GDM1 (cell line): ENCODE measurements around the gene KCNH3.
"Not testable (repeated sequence)": the region's sequence is repeated elsewhere in the genome, so short reads cannot be mapped to it uniquely, and the experiment has no call there.

Source experiments
- DNase-seq: peaks from one replicate; lab custom pipeline; 2025; lab: John Stamatoyannopoulos, UW

KCNH3 gene

GRCh38 chr12:49585477-49586459 lies 46.9 kb downstream of the KCNH3 start:
- no peak for DNase-seq

GRCh38 chr12:49587174-49587908 lies 48.5 kb downstream of the KCNH3 start:
- no peak for DNase-seq

DNA sequence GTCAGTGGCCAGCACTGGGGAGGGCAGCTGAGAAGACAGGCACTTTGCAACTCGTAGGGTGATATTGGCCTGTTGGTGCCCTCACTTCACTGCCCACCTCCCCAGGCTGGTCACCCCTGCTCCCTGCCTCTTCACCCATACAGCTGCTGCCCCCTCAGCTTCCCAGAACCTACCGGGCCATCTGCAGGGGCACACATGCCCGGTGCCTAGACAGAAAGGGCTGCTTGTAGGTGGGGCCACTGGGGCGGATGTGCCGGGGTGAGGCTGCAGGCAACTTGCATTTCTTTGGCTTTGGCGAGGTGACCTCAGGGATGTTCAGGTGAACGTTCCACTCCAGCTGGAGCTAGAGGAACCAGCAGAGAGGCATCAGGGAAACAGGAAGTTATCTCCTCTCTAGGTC lies 49.5 kb downstream of the KCNH3 start:
- no peak for DNase-seq

DNA sequence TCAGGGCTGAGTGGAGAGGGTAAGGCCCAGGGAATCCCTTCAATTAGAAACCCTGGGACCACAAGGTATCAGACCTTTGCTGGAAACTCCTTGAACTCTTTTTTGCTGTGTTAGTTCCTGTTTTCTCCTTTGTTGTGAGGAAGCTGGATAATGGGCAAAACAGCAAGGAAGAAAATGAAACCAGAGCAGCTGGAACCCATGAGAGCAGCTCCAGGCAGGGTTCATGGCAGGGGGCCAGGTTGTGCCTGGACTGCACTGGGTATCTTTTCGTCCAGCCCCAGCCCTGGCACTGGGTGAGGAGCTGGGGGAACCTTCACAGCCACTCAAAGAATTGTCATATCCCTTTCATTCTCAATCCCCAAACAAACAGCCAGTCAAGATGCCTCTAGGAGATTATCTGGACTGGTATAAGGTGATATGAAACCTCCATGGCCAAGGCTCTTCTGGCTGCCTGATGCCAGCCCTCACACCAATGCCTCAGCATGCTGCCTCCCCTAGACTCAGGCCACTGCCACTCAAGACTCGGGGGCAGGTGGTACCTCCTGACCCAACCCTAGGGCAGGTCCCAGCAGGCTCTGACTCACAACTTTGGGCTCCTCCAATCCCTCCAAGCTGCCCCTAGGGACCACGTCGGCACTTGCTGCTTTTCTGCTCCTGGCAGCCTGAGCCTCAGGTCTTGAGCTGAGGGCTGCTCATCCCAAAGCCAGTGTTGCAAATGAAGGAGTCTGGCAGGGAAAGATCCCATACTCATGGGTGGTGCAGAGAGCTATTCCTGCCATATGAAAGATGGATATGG lies 50.1 kb downstream of the KCNH3 start:
- DNase-seq = no peak

- no peak for DNase-seq
Observed at GRCh38 chr12:49598527-49598926, 59.7 kb downstream of the KCNH3 start.

DNA sequence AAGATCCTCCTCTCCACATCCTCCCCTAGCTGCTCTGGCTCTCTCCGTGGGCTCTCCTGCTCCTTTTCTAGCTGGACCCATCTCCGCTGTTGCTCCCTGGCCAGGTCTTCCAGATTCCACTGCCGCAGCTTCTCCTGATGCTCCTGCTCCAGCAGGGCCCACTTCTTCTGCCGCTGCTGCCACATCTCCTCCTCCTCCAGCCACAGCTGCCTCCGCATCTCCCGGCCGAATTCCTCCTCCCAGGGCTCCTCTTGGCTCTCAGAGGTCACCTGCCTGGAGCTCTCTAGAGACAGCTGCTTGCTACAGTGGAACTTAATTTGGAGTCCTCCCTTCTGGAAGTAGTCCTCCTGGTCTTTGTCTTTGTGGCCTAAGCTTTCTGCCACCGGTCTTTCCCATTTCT lies 61.1 kb downstream of the KCNH3 start:
- no peak for DNase-seq

GRCh38 chr12:49603721-49604120 lies 64.9 kb downstream of the KCNH3 start:
- no peak for DNase-seq

GRCh38 chr12:49604856-49605255 lies 66.0 kb downstream of the KCNH3 start:
- no peak for DNase-seq

DNA sequence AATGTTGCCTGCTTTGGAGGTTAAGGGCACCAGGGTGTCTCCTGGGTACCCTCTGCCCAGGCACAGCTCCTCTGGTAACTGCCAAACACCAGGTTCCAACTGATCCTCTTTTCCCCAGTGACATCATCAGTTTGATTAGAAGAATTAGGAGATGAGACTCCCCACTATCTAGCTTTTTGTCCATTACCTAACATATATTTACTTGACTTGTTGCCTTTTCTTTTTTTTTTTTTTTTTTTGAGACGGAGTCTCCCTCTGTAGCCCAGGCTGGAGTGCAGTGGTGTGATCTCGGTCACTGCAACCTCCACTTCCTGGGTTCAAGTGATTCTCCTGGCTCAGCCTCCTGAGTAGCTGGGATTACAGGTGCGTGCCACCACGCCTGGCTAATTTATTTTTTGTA lies 66.7 kb downstream of the KCNH3 start, which contains the start of gene FAM186B:
Gene FAM186B (minus strand): TSS at position 101 of the 400 bp plus-strand sequence. CDS start 162 bp downstream, outside the sequence.
- DNase-seq = not testable (repeated sequence)
